MM.1S (cell line): ENCODE results near the gene MRPS10.

ENCODE experiments used
- CTCF ChIP-seq: fragments of 300-600 bp; sonication (generic); IDR thresholded peaks from 2 replicates; pipeline ENCODE4 v1.5.1; 2016; ENCODE audit warnings: antibody characterized with exemption, low read length, mixed read lengths
- EZH2 ChIP-seq: fragments of 300-600 bp; sonication (generic); optimal IDR thresholded peaks from 2 replicates; pipeline ENCODE3; 2017; ENCODE audit warnings: low read depth, mild to moderate bottlenecking, antibody characterized with exemption, low read length, mixed read lengths
- EZH2phosphoT487 ChIP-seq: fragments of 300-600 bp; sonication (generic); IDR thresholded peaks from 2 replicates; pipeline ENCODE4 v1.6.1; 2018; ENCODE audit warnings: antibody characterized with exemption, low read length

- TF ChIP-seq CTCF (no peak), EZH2phosphoT487 (no peak), EZH2 (no peak)
These were observed 6.8 kb upstream of the MRPS10 start for GRCh38 chr6:42224222-42225028.
